Hippocampal formation (tissue), 2 donors: ENCODE results near the gene RAVER2.

Source experiments
- DNase-seq, 2 donors: peaks; one replicate each; lab custom pipeline; 2025; lab: John Stamatoyannopoulos, UW

RAVER2 gene

DNA sequence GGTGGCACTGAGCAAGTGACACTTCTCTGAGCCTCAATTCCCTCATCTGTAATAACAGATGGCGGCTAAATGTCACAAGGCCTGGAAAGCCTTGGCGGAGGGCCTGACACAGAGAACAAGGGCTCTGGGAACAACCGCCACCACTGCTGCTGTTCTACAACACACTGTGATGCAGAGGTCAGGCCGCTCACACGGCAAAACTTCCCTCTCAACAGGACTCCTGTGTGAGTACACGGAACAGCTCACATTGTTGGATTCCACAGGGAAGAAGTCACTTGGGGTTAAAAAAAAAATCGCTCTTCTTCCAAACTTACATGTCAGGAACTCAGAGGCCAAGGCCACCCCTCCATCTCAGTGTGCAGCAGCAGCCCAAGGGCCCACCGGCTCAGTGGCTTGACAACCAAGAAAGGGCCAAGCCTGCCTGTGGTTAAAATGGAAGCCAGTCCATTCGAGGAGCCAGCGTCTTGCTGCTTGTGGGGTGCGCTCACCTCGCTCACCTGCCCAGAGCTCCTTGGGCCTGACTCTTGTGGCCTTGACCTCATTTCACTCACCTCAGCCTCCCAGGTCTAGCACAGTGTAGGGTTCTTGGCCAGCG lies 101.1 kb downstream of the RAVER2 start:
- DNase-seq = no peak

DNA sequence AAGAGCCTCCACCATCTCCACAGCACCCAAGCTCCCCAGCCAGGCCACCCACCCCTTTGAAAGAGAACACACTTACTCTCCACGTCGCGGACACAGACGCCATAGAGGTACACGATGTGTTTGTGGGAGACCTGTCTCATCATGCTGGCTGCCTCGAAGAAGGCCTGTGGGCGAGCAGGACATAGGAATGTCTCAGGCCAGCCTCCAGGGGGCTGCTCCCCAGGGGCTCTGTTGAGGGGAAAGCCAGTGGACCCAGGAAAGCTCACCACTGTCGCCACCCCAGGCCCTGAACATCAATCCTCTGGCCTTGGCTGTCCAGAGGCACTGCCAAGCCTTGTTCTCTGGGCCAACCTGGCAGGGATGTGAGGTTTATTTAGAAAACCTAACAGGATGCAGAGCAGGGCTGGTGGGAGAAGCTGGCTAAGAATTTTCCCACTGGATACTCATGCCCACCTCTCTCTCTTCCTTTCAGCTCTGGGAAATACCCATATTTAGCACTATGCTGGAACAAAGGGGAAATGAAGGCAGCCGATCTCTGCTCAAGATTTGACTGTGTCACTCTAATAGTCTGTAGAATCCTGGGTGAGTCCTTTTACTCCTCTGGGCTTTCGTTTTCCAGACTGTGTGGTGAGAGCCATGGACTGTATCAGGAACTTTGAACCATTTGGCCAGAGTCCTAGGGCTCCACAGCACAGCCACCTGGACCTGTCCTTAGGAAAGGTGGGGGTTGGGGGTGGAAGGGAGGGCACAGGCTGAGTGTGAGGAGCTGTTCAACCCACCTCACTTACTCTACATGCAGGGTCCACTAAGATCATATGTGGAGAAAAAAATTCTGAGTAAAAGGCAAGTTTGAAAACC lies 101.9 kb downstream of the RAVER2 start:
- DNase-seq = no peak

DNA sequence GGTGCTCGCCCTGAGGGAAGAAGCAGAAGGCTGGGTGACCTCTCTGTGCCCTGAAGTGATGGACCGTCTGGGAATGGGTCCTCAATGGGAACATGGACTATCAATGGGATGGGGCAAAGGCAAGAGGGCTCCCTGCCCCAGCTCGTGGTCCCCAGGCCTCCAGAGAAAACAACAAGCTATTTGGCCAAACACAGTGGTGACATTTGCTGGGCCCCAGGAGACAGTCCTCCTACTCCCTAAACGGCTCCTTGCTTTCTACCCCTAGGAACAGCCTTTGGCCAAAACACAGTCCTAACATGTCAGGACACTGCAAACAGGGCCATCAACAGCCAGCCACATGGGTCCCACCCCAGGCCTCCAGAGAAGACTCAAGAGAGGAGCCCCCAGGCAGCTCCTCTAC lies 102.8 kb downstream of the RAVER2 start:
- no peak for DNase-seq

DNA sequence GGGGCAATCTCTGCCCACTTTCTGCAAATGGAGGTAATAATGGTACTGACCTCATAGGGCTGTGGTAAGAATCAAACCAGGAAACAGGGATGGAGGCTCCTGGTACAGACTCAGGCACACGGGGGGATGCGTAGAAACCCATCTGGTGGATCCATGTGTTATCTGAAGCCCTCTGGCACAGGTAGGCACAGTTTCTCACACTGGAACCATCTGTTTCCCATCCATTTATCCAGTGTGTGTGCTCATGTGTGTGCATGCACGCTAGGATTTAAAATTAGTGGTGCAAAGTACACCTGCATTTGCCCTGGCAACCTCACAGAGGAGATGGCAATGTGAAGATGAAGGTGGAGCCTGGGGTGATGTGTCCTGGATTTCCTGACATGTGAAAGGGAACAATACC lies 103.3 kb downstream of the RAVER2 start:
- no peak for DNase-seq

DNA sequence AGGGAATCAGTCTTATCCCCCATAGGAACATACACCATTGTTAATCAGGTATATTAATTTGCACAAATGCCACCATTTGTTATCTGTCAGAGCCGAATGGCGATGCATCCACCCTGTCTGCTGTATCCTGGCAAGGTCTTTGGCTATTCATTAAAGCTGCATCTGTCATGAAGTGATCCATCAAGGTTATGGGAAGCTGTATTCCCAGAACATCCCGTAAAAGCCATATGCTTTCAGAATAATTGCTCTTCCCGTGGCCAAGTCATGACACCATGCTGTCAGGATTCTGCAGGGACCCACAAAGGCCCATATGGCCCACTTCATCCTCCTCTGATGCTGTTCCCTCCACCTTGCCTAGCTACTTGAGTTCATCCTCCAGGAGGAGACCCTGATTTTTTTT lies 103.9 kb downstream of the RAVER2 start:
- DNase-seq = no peak

DNA sequence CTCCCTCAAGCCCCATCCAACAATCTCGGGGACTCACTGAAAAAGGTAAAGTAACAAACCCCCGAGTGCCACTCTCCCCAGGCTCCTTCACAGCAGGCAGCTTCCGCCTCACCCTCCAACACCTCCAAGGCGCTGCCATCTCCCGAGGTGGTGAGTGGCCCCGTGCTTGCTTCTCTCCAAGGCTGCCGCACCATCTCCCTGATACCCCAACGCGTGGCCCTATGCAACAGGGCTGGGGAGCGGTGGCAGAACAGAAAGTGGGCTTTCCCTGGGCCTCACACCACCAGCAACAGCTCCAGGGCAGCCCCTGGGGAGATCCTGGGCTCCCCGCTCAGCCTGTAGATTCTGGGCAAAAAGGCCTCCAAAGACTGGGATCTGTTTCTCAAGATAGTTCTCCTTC lies 105.1 kb downstream of the RAVER2 start:
- DNase-seq = no peak

DNA sequence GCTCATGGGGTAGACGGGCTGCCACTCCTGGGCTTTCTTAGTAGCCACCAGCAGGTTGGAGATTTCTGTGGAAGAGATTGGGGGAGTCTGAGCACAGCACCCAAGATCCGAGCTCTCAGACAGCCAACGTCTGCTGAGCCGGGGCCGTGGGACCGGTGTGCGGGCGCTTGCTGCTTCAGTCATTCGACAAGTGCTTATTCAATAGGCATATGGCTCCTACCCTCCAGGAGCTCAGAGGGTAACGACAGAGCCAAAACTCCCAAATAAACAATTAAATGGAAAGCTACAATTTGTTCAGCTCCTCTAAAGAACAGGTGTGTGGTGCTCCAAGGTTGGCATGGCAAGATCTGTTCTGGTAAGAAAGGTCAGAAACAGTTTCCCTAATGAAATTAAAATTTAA lies 106.0 kb downstream of the RAVER2 start:
- no peak for DNase-seq

DNA sequence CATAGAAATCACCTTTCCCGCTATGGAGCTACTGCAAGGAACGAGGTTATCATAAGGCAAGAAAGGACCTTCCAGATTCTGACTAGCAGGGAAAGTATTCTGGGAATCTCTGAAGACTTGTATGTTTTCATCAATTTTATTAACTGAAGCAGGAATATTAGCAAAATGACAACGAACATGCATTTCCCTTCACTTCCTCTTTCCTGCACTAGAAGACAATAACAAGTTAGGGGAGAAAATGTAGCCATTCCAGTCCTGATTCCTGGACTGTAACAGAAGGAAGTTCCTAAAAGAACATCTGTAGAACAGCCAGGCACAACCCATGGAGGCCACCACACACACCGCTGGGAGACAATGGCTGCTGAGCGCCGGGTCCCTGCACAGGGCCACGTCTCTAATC lies 106.8 kb downstream of the RAVER2 start:
- no peak for DNase-seq

DNA sequence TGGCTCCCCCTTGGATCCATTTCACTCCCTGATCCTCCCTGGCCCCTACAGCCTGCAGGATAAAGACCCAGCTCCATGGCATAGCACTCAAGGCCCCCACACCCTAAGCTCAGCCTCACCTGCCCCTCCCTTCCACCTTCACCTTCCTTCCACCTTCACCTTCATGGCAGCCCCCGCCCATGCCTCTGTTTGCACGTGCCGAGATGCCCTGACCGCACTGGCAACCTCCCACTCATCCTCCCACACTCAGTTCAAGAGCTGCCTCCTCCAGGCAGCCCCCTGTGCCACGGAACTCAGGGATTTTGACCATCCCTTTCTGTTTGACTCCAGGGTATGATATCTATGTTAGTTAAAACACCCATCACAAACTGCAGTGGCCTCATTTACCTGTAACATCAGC lies 109.8 kb downstream of the RAVER2 start:
- no peak for DNase-seq

DNA sequence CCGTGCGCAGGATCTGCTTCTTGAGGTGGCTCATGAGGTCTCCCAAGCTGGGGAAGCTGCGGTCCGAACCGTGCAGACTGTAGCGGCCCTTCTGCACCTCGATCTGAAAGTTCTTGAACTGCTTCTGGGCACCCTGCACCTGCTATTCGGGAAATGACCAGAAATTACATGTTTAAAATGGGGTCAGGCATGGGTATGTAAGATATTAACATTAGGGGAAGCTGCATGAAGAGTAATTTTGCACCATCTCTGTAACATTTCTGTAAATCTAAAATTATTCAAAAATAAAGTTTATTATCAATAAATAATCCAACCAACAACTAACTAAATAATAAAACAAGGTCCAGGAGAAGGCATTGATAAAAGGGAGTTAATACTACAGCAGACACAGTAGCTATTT lies 110.7 kb downstream of the RAVER2 start:
- no peak for DNase-seq

DNA sequence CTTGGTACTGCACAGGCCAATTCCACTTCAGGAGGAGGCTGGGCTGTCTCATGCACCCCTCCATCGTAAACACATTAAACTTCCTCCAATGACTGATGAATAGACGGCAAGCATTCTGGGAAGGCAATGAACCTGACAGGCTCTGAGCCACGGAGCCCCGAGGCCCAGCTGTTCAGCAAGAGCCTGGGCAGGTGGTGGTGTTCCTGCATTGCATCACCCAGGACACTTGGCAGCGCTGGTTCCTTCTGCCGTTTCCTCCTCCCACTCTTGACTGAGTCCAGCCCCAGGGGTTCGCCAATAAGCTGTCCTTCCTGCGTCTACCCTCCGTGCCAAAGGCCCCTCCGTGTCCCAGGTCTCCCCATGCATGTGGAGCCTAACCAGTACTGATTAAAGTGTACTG lies 111.7 kb downstream of the RAVER2 start:
- no peak for DNase-seq

DNA sequence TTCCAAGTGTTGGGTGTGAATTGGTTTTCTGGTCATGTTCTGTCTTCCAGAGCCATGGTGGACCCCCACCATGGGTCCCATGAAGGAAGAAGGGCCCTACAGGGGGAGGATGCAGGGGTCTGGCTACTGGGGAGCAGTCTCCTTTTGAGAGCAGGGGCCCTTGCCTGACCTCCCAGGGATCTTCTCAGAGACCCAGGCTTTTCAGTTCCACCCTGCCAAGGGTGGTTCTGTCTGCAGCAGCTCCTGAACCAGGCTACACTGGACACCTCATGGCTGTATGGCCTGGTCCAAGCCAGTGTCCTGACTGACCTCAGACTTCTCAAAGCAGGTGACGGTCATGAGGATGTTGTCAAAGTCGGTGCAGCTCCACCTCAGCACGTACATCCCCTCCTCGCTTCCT lies 112.5 kb downstream of the RAVER2 start:
- no peak for DNase-seq

DNA sequence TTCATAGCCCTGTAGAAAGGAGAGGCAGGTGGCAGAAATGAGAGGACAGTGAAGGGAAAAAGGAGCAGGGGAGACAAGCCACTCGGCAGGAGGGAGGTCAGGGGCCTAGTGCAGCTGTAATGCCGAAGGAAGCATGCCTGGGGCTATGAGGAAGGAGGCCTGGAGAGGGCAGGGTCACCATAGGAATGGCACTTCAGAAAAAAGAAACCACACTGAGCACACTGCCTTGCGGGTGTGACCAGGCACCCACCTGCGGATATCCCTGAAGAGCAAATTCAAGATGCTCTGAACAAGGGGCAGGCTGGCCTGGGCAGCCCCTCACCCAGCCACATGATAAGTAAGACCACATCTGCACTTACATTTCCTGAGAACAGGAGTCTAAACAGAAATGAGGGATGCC lies 116.7 kb downstream of the RAVER2 start:
- DNase-seq = no peak

DNA sequence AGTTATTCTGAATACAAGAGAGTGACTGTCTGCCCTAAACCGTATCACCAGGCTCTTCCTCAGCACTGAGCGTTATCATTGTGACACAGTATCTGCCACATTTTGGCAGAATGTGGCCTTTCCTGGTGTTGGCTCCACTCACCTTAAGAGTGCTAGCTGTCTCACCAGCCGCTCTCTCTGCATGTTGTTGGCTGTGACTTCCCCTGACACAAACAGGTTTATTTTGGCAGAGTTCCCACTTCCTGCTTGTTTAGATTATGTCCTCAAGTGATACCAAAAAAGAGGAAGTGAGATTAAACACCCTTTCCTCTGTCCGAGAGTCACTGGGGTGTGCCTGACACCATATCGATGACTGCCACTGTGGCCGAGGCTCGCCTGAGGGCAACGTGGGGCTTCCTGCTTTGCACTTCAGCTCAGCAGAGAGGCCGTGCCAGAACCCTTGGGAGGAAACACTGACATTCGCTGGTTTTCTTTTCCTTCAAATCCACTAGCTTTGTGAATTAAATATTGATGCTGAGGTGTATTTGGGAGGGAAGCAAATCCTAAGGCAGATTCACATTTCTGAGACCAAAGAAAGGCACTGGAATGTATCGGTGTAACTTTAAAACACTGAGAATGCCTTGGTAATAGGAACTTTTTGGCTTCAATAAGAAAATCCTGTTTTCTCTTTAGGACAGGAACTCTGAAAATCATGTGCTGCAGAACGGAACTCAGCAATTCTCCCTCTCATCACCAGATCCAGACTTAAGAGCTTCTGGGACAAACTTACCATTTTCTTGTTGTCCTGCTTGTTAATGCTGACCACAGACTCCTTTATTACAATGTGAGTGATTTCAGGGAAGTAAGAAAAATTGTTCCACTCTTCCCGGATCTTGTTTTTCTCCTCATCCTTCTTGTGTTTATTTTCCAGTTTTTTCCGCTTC lies 119.4 kb downstream of the RAVER2 start:
- DNase-seq = no peak

DNA sequence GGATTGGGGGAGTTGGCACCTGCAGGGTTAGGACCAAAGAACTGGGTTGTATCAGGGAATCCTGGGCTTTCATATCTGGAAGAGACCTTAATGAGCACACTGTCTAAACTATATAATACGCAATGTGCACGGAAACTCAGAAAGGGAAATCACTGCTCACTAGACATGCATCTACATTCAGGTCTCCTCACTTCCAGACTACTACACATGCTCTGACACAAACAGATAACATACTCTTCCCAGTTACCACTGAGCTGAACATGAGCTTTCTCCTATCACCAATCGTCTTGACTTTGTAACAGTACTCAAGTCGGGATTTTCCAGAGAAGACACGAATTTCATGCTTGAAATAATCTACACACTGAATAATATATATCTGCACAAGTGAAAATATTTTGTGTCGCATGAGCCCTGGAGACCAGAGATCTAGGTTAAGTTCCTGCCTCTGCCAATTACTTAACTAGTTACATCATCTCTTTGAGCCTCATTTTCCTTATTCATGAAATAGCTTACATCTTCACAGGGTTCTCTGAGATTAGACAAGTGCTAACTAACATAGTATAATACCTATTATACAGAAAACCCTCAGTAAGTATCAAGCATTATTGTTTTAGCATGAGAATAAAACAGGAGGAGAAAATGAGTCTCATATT lies 120.4 kb downstream of the RAVER2 start:
- DNase-seq = no peak

DNA sequence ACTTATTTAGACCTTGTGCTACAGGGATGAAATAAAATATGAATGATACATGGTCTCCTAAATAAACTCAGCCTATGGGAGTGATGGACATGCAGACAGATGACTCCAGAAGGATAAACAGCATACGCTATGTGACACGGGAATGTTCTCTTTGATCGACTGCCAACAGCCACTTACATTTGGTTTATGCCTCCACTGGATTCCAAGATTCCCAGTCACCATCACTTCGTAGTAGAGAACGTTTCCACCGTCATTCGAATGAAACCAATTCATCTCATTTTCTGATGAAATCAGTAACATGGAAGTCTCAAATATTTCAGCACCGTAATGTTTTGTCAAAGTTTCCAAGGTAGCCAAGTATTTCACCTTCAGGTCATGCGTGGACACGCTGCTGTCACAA lies 121.8 kb downstream of the RAVER2 start:
- no peak for DNase-seq

DNA sequence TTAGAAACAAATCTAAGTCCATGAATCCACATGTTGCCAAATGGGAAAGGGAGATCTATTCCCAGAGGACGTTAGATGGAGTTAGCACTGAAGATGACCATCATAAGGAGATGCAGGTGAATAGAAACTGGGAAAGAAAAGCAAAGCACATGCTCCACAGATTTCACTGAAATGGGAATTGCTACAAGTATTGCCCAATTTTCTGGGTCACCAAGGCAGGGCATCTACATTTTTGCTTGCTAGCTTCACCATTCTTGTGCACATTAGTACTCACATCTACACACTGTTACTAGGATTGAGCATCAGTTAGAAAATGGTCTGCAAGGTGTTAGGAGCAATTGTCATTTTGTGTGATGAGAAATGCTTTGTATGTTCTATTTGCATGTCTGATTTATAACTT lies 122.4 kb downstream of the RAVER2 start:
- no peak for DNase-seq

DNA sequence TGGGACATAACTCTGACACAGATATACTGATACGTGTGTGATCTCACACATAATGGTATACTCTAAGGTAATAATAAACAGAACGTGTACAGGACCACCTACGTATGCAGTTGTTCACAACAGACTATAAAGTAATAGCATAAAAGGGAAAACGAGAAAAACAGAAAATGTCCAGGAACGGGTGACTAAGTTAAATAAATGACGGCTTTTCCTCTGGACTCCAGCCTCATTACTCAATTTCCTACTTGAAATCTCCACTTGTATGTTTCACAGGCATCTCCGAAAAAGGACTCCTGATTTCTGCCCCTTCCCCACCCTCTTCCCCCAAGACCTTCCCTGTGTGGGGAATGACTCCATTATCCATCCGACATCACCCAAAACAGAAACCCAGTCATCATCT lies 126.4 kb downstream of the RAVER2 start:
- DNase-seq = no peak

DNA sequence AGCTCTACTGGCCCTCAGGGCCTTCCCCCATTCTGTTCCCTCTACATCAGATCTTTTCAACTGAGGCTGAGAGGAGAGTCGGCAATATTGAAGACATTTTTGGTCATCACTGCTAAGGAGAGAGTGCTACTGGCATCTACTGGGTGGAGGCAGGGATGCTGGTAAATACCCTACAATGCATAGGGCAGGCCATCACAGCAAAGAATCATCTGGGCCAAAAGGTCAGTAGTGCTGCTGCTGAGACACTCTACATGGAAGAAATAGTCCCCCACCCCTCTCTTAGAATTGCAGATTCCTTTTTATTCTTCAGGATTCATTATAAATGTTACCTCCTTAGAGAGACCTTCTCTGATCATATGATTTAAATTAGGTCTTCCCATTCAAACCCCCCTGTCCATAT lies 127.2 kb downstream of the RAVER2 start:
- no peak for DNase-seq

DNA sequence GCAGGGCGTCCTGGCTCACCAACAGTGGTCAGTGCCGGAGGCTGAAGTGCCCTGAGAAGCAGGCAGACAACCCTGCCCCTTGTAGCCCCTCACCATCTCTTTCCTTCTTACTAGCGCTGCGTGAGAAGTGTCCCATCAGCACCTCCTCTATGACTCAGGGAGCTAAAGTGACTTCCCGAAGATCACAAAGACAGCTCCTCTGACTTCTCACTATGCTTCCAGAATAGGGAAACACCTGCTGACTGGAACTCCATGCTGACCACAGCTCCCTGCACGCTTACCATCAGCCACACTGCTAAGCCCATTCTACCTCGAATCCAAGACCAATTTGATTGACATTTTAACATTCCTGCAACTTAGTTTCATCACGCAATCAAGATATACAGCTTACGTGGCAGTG lies 128.7 kb downstream of the RAVER2 start:
- no peak for DNase-seq

DNA sequence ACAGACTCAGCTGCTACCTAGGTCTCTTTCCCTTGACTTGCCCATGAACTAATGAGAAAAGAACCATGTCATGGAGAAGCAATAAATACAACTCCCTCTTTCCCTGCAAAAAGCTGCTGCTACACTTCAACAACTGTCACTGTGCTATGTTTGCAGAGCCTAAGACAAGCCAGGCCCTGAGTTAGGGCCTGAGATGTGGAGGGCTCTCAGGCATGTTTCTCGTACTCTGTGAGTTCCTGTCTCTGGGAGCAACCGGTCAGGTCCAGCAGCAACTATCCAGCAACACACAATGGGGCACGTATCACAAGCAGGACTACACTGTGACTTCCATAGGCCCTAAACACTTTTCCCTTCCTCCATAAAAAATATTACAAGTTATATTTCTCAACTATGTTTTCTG lies 129.8 kb downstream of the RAVER2 start:
- no peak for DNase-seq

DNA sequence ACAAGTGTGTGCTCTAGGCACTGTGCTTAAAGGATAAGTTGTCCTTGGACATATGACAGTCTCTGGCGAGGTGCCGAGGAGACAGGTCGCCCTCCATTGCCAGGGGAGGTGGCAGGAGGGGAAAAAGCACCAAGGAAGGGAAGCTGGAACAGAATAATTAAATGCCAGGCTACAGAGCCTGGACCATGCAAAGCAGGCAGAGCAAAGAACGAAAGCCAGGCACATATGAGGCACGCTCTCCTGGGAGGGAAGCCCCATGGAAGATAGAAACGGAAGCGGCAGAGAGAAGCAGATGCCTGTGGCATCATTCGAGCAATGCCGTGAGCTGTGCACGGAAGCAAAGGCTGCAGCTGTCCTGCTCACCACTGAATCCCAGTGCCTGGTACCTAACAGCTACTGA lies 130.2 kb downstream of the RAVER2 start:
- DNase-seq = no peak
